Epithelial cell of proximal tubule (primary cell): ENCODE measurements around the gene RASL10B. TPM values are rescaled to one million over a fixed set of nuclear protein-coding genes. Genes with fewer than 3 reads are reported as not detected.
A peak's percentile ranks its signal among the peaks of the same experiment; 100 is the strongest.

Experiments used
- DNase-seq: peaks from one replicate; pipeline ENCODE4 v3.0.0-alpha.2; 2011; ENCODE audit warnings: low read depth
- H3K4me3 ChIP-seq: 2 replicates; pipeline ENCODE4 v1.5.1; 2011; ENCODE audit warnings: low read depth, mild to moderate bottlenecking, low read length
- total RNA-seq: library from RNA; depleted of rRNA; stranded (reverse); fragments of >200 nt; gene quantifications from 2 replicates; pipeline ENCODE4 v1.2.3, GENCODE V29; 2015
- TF ChIP-seq, protein P1 (sequence below): conservative IDR thresholded peaks from 2 replicates; pipeline ENCODE4 v1.5.1; 2012; ENCODE audit warnings: low read depth, mild to moderate bottlenecking, low read length

The RASL10B gene
- total RNA-seq, 1 donor from 2014 or later, result 0.92 TPM

DNA sequence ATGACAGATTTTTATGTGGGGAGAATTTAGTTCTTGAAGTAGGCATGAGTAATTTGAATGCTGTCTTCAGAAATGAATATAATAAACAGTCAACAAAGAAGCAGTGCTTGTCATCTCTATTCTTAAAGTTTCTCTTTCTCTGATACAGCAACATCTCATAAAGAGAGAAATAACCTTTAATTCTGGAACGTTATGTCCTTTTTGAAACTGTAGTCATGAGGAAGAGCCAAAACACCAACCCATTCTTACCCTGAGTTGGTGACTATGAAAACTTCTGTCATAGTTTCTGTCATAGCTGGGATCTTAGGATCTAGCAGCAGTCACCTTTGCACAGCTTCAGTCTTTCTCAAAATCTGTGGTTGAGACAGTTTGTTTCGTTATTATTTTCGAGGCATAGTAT, 15.3 kb upstream of the RASL10B start:
- TF ChIP-seq, protein P1, sequence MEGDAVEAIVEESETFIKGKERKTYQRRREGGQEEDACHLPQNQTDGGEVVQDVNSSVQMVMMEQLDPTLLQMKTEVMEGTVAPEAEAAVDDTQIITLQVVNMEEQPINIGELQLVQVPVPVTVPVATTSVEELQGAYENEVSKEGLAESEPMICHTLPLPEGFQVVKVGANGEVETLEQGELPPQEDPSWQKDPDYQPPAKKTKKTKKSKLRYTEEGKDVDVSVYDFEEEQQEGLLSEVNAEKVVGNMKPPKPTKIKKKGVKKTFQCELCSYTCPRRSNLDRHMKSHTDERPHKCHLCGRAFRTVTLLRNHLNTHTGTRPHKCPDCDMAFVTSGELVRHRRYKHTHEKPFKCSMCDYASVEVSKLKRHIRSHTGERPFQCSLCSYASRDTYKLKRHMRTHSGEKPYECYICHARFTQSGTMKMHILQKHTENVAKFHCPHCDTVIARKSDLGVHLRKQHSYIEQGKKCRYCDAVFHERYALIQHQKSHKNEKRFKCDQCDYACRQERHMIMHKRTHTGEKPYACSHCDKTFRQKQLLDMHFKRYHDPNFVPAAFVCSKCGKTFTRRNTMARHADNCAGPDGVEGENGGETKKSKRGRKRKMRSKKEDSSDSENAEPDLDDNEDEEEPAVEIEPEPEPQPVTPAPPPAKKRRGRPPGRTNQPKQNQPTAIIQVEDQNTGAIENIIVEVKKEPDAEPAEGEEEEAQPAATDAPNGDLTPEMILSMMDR, result no peak
- no peak overlapping the region for H3K4me3 ChIP-seq
- no peak for DNase-seq

DNA sequence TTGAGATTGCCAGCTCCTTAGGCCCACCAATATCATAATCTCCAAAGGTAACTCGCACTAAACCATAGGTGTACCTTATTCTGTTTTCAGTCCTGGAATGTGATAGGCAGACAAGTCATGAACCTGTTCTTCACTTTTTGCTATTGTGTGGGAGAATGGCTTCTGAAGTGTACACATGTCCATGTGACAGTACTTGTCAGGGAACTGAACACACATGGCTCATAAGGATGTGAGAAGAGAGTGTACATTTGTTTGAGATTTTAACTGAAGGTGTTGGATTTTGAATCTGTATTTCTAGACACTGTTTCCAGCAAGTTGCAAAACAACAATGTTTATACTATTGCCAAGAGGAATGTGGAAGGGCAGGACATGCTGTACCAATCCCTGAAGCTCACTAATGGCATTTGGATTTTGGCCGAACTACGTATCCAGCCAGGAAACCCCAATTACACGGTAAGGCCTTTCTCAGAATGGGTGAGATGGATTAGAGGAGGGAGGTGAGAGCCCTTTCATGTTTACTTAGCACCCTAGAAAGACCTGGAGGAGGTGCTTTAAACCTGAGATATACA, 14.5 kb upstream of the RASL10B start:
- no peak for DNase-seq
- H3K4me3 ChIP-seq, result no peak overlapping the region
- TF ChIP-seq, protein P1, result no peak

DNA sequence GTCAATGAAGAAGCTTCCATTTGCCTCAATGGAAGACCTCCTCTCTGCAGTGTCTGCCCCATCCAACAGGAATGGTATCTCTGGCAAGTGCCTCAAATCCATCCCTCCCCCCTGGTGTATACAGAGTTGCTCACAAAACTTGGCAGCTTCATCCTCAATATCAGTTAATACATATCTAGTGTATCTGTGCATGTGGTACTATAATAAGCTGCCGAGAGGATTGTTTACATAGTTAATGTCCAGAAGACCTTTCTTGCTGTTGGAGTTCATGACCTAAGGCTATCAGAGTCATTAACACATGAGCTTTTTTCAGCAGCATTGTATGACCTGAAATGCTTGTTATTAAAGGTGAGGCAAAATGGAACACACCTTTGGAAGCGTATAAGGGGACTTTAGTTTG, 14.0 kb upstream of the RASL10B start:
- TF ChIP-seq, protein P1, result no peak
- H3K4me3 ChIP-seq, result no peak overlapping the region
- DNase-seq, result no peak

DNA sequence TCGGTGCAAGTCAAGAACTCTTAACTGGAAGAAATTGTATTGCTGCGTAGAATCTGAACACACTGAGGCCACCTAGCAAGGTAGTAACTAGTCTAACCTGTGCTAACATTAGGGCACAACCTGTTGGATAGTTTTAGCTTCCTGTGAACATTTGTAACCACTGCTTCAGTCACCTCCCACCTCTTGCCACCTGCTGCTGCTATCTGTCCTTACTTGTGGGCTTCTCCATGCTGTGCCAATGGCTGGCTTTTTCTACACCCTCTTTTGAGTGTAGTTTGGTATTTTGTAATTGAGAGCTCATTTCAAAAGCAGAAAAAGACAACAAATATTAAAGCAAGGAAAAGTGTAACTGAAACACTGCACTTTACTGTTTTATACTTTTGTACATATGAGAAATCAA, 7.7 kb upstream of the RASL10B start:
- DNase-seq, result no peak
- TF ChIP-seq, protein P1, result no peak
- no peak overlapping the region for H3K4me3 ChIP-seq

DNA sequence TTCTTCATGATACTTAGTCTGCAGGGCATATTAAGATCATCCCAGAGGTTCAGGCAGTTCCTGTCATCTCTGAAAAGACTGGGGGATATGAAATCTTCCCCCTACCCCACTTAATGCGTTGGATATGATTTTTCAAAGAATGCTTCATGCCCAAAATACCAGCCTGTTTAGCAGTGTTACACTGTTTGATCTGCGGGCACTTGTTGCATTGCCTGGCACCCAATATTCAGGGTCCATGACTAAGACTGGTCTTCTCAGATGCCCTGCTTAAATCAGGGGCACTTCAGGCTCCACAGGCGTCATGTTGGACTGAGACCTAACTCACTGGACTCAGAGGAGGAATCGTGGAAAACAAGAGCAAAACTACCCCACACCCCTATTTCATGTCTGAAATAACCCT, 6.4 kb upstream of the RASL10B start:
- no peak overlapping the region for H3K4me3 ChIP-seq
- no peak for DNase-seq
- TF ChIP-seq, protein P1, result no peak

DNA sequence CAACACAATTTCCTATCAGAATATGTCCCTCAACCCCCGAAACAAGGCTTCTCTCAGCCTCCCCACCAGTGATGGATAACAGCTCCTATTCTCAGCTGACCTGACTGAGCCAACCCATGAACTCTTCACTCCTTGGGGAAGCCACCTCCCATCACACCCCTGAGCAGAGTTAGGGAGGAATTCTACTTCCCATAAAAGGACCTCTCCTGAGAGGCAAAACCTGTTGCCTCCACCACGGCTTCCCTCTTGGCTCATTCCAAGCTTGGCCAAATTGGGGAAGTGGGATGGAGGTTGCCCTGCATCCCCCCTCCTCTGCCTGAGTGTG, 5.7 kb upstream of the RASL10B start:
- TF ChIP-seq, protein P1, result no peak
- no peak overlapping the region for H3K4me3 ChIP-seq
- no peak for DNase-seq

DNA sequence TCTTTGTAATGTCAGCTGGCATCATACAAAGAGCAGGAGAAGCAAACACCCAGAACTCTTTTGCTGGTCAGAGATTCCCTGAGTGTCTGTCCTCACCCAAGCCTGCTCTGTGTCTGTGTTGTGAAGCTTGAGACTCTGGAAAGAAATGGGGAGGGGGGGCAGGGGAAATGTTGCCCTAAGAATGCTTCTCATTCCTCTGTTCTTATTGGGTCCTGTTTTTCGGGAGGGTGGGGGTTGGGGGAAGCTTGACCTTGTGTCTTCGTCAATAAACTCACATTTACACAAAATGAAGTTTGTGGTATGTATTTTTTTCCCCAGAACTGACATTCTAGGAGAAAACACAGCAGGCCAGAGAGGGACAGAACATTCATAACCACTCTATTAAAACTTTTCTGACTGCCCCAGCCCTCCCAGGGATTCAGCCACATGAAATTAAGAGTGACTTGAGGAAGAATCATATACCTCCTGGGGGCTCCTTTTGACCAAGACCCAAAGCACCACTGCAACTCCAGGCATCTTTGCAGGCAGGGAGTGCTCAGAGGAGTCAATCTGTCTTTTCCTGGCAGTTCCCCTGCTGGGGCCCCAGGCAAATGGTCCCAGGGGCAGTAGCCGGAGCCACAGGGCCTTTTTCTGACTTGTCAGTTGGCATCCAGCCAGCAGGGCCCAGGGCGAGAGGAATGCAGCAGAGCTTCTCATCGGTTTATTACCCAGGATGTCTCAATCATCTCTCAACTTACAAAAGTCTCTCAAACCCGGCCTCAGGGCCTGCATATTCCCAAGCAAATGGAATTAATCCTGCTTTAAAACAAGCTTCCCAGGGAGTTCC, 5.1 kb upstream of the RASL10B start:
- TF ChIP-seq, protein P1, result no peak
- DNase-seq, result peak; percentile 19

More for the DNA sequence above, 5.1 kb upstream of the RASL10B start:
- no peak overlapping the region for H3K4me3 ChIP-seq
